Right atrium auricular region (tissue), 2 donors: ENCODE measurements around the gene CLDN10. TPM values are rescaled to one million over a fixed set of nuclear protein-coding genes. Genes with fewer than 3 reads are reported as not detected.

Source experiments
- DNase-seq: peaks from one replicate; pipeline ENCODE4 v3.0.0-alpha.2; 2019; ENCODE audit warnings: low spot score
- H3K27ac ChIP-seq, 2 donors: fragments of 200-600 bp; sonication (generic); 1 replicate in 1 of 2; 2 replicates in 1 of 2; pipeline ENCODE4 v1.5.1; 2016 to 2019
- H3K27me3 ChIP-seq, 2 donors: fragments of 200-600 bp; sonication (generic); one replicate each; pipeline versions ENCODE4 v1.5.1 to v1.6.0; 2017 to 2019
- H3K36me3 ChIP-seq: fragments of 200-600 bp; sonication (generic); one replicate; pipeline ENCODE4 v1.5.1; 2016
- H3K4me1 ChIP-seq, 2 donors: fragments of 200-600 bp; sonication (generic); one replicate each; pipeline versions ENCODE4 v1.5.1 to v1.6.0; 2017 to 2019
- H3K4me3 ChIP-seq, 2 donors: fragments of 200-600 bp; sonication (generic); 1 replicate in 1 of 2; 2 replicates in 1 of 2; pipeline ENCODE4 v1.5.1; 2017 to 2019; ENCODE audit warnings: mild to moderate bottlenecking in 1 of 2, moderate library complexity in 1 of 2
- H3K9me3 ChIP-seq, 2 donors: fragments of 200-600 bp; sonication (generic); one replicate each; pipeline ENCODE4 v1.5.1; 2019
- CTCF ChIP-seq, 2 donors: fragments of 200-600 bp; sonication (generic); IDR thresholded peaks; one replicate each; pipeline ENCODE4 v1.5.1; 2019; ENCODE audit warnings: antibody characterized with exemption in 2 of 2
- total RNA-seq, 2 donors: library from RNA; depleted of rRNA; stranded (reverse); fragments of >200 nt; gene quantifications; one replicate each; pipeline ENCODE4 v1.1.0, GENCODE V29; 2016

CLDN10 gene
- total RNA-seq, 2 donors from 2014 or later, result 1.1 TPM; not detected in 1

- no peaks in the 10 kb centered on the region for H3K36me3 ChIP-seq
- TF ChIP-seq CTCF (IDR thresholded peaks at IDR 0.05), result no peak
- H3K27me3 ChIP-seq, result no peaks in the 10 kb centered on the region
- H3K4me1 ChIP-seq, result no peaks in the 10 kb centered on the region
- H3K9me3 ChIP-seq, result no peaks in the 10 kb centered on the region
- no peak overlapping the region for H3K4me3 ChIP-seq
- no peak for DNase-seq
- H3K27ac ChIP-seq, result no peak overlapping the region
These were observed 18.9 kb upstream of the CLDN10 start for GRCh38 chr13:95533545-95534160.

- Histone ChIP-seq H3K27me3 (no peaks in the 10 kb centered on the region), H3K4me1 (no peaks in the 10 kb centered on the region), H3K4me3 (no peak overlapping the region), H3K27ac (no peak overlapping the region), H3K36me3 (no peaks in the 10 kb centered on the region), H3K9me3 (no peaks in the 10 kb centered on the region)
- TF ChIP-seq CTCF (IDR thresholded peaks at IDR 0.05), result no peak
- no peak for DNase-seq
These were observed 17.3 kb upstream of the CLDN10 start for GRCh38 chr13:95535243-95535642.

DNA sequence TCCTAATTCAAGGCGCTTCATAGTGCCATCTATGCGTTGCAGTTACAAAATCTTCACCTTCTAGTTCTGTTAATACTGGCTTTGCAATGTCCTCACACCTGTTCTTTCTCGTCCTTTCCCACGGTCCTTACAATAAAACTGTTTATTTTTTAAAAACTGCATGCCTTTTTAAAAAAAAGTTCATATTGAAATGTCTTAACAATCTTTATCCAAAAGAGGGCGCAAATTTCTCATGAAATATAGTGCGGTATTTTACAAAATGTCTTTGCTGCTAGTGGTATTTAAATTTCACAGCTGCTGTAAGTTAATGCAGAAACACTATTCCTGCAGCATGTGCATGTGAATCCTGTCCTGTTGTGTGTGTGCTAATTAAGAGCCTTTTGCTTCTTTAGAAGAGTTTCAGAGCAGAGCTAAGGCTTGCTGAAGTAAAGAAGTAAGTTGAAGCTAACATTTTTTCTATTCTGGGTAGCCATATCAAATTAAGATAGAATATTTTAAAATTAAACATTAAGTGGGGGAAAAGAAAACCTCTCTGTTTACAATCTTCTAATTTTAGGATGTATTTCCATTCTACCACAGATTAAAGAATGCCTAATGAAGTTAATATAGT, 15.8 kb upstream of the CLDN10 start:
- DNase-seq, result no peak
- Histone ChIP-seq H3K4me3 (no peak overlapping the region), H3K36me3 (no peaks in the 10 kb centered on the region), H3K27me3 (no peaks in the 10 kb centered on the region), H3K27ac (no peak overlapping the region), H3K9me3 (no peaks in the 10 kb centered on the region), H3K4me1 (peaks cover 0 to 6% of the 10 kb centered on the region in 2 donors)
- peak in 1 of 2 donors; percentile 58 for TF ChIP-seq CTCF (IDR thresholded peaks at IDR 0.05)

DNA sequence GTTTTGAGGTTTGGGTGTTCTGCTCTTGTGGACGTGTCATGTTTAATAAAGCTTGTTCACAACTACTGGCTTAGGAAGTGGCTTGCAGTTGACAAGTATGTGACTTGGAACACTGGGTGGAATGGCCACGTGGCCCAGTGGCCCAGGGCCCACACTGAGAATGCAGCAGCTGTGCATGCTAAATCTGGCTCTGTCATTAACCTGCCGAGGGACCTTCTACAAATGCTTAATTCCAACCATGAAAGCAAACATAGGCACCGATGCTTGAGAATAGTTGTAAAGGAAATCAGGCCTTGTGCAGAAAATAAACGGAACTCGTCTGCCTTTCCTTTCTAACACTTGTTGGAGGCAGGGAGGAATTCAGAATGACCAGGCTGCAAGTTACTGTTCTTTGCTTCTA, 11.6 kb upstream of the CLDN10 start:
- TF ChIP-seq CTCF (IDR thresholded peaks at IDR 0.05), result no peak
- no peak for DNase-seq
- H3K4me1 ChIP-seq, result peaks cover 0 to 6% of the 10 kb centered on the region in 2 donors
- H3K36me3 ChIP-seq, result no peaks in the 10 kb centered on the region
- no peak overlapping the region for H3K27ac ChIP-seq
- H3K27me3 ChIP-seq, result no peaks in the 10 kb centered on the region
- H3K4me3 ChIP-seq, result no peak overlapping the region
- H3K9me3 ChIP-seq, result no peaks in the 10 kb centered on the region

DNA sequence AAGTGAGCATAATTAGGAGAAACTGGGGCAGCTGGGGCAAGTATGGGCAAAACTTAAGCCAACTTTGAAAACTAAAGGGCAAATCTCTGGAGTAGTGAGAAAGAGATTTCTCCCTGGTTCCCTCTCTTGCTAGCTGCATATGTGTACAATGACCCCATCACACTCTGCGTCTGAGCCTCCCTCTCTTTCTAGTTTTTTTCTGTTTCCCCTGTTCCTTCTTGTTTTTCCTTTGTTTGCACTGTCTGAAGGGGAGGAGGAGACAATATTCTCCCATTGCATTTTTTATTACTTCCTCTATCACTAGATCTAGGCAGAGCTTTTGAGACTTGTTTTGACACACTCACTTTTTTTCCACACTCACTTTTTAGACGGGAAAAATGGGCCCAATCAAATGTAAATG, 11.2 kb upstream of the CLDN10 start:
- no peak for TF ChIP-seq CTCF (IDR thresholded peaks at IDR 0.05)
- no peak overlapping the region for H3K27ac ChIP-seq
- H3K9me3 ChIP-seq, result no peaks in the 10 kb centered on the region
- no peaks in the 10 kb centered on the region for H3K36me3 ChIP-seq
- H3K4me3 ChIP-seq, result no peak overlapping the region
- DNase-seq, result no peak
- peaks cover 0 to 6% of the 10 kb centered on the region in 2 donors for H3K4me1 ChIP-seq
- no peaks in the 10 kb centered on the region for H3K27me3 ChIP-seq
